GM19043 (cell line): Measurements from ENCODE around the gene OAS1.
A peak's percentile ranks its signal among the peaks of the same experiment; 100 is the strongest.

ENCODE experiments used
- ATAC-seq: cut with Tn5 transposase; IDR thresholded peaks from one replicate; pipeline ENCODE4 v1.9.1; 2021; ENCODE audit warnings: low read depth; ENCODE audit not compliant: unreplicated experiment

The OAS1 gene

GRCh38 chr12:112906712-112907414 is at the start of gene OAS1:
Gene OAS1, plus strand, starts transcription at chr12:112906962. Its CDS starts 78 bp downstream, at chr12:112907040.
- peak; percentile 61 for ATAC-seq

- ATAC-seq: no peak
Measured at GRCh38 chr12:112859291-112859690, 47.5 kb upstream of the OAS1 start.

- ATAC-seq: no peak
Measured at GRCh38 chr12:112860181-112860580, 46.6 kb upstream of the OAS1 start.

DNA sequence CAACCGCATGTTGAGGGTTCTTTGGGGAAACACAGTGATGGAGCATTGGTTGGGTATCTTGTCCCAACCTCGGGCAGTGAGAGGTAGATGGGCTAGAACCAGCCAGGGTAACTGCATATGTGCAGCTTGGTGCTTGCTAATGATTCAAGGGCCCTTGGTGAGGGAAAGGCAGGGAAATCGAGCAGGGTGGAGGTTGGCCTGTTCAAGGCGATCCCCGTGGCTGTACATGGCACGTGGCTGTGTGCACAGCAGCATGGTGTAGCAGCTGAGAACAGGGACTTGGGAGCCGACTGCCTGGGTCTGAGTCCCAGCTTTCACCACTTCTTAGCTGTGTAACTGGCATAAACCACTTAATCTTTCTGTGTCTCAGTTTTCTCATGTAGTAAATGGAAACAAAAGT is 45.5 kb upstream of the OAS1 start:
- no peak for ATAC-seq

DNA sequence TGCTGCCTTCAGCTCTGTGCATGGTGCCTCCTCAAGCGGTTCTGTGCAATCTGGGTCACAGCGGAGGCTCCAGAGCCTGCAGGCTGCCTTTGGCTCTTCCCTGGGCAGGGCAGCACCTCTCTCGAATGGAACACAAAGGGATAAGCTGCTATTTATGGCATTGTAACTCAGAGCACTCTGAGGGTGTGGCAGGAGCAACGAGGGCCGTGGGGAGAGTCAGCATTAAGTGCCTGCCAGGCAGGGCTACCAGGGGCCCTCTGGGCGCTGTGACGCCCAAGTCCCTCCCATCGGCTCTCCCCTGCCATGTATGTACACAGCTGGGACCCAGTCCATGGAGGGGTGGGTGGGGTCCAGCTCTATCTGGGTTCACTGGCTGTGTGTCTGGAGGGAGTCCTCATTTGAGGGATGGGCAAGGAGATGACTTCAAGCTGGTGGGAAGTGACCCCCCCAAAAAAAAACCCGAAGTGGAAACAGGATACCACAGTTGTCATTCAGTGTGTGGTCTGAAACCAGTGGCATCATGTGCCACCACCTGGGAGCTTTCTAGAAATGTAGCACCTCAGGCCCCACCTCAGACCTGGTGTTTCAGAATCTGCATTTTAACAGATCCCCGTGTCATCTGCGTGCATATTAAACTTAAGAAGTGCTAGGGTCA is 44.0 kb upstream of the OAS1 start:
- ATAC-seq: no peak

- ATAC-seq: no peak
Measured at GRCh38 chr12:112868459-112869041, 38.2 kb upstream of the OAS1 start.

- ATAC-seq: no peak
Measured at GRCh38 chr12:112869091-112869490, 37.7 kb upstream of the OAS1 start.

- no peak for ATAC-seq
Measured at GRCh38 chr12:112869778-112870177, 37.0 kb upstream of the OAS1 start.

DNA sequence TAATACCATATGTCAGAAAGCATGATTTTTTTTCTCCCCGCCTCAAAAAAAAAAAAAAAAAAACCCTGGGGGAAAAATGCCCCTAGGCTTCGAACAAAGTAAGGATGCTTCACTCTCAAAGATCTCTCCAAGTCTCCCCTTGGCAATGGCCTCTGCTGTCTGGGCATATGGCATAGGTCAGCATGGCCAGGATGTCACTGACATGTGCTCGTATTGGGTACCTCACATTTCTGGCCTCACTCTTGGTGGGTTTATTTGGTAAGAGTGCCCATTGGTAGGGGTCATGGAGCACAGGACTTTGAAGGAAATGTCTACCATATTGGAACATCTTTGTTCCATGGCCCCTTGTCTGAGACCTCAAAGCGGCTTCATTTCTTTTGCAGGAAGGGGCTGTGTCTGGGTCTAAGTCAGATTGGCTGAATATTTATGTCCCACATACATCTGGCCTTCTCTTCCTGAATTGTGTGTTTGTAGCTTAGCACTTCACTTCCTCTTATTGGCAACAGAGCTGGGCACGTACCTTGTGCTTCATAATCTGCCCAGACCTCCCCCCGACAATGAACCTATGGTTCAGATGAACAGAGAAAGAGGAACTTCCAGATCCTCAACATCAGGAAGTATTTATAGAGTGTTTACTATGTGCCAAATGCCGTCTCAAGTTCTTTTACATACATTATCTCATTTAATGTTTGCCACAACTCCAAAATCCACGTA is 36.3 kb upstream of the OAS1 start:
- no peak for ATAC-seq

DNA sequence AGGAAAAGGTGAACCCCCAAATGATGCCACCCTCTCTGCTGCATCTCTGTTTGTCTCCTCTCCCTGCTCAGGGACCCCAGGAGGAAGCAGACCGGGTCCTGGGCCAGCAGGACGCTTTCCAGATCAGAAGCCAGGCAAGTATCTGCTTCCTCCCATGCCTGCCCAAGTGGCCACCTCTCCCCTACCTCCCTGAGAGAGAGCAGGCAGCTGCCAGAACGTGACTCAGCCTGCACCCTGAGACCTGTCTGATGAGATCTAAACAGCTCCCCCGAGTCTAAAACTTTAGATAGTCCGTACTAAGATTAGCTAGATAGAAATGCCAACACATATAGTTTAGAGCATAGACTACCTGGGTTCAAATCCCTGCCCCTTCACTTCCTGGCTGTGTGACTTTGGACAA is 31.2 kb upstream of the OAS1 start:
- no peak for ATAC-seq

DNA sequence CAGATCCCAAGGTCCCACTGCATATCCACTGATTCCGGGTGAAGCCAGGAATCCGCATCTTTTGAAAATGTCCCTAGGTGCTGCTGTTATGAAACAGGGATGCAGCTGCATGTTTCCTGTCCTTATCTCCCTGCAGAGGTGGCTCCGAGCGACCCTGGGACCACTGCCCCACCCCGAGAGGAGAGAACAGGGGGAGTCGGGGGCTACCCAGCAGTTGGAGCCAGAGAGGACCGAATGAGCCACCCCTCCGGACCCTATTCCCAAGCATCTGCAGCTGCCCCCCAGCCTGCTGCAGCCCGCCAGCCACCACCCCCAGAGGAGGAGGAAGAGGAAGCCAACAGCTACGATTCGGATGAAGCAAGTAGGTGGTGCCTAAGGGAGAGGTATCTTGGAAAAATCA is 30.3 kb upstream of the OAS1 start:
- ATAC-seq: no peak

GRCh38 chr12:112877006-112877405 is 29.8 kb upstream of the OAS1 start:
- no peak for ATAC-seq

- ATAC-seq: no peak
Measured at GRCh38 chr12:112878488-112878887, 28.3 kb upstream of the OAS1 start.

DNA sequence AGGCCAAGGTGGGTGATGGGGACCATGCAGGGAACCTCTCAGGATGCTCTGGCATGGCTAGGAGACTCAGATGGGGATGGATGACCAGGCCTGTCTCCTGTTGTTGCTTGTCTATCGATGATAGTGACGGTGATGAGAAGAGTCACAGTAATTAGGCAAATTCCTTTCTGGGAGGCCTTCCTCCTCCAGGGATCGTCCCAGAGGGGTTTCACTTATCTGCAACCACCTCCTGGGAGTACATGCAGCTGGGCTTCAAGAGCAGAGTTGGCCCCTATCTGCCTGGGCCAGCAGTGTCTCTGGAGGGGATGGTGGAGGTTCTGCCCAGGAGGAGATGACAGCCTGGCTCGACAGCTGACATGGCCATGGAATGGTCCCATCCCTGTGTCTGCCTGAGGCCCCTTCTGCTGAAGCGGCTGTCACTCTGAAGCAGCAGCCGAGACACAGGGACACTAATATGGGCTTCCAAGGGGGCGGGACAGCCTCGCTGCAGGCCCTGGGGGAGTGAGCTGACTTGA is 27.5 kb upstream of the OAS1 start:
- ATAC-seq: no peak

- ATAC-seq: no peak
Measured at GRCh38 chr12:112881602-112882001, 25.2 kb upstream of the OAS1 start.

DNA sequence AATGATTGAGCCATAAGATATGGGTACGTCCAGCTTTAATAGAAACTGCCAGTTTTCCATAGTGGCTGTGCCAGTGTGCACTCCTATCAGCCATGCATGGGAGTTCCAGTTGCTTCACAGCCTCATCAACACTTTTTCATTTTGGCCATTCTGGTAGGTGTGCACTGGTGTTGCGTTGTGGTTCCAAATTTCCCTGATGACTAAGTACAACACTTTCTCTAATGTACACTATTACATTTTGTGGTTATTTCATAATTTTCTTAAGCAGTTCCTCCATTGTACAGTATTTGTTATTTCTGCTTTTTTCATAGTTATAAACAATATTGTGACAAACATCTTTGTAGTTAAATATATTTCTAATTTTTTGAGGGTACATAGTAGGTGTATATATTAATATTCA is 21.5 kb upstream of the OAS1 start:
- ATAC-seq: no peak

GRCh38 chr12:112887550-112887949 is 19.2 kb upstream of the OAS1 start:
- ATAC-seq: no peak

DNA sequence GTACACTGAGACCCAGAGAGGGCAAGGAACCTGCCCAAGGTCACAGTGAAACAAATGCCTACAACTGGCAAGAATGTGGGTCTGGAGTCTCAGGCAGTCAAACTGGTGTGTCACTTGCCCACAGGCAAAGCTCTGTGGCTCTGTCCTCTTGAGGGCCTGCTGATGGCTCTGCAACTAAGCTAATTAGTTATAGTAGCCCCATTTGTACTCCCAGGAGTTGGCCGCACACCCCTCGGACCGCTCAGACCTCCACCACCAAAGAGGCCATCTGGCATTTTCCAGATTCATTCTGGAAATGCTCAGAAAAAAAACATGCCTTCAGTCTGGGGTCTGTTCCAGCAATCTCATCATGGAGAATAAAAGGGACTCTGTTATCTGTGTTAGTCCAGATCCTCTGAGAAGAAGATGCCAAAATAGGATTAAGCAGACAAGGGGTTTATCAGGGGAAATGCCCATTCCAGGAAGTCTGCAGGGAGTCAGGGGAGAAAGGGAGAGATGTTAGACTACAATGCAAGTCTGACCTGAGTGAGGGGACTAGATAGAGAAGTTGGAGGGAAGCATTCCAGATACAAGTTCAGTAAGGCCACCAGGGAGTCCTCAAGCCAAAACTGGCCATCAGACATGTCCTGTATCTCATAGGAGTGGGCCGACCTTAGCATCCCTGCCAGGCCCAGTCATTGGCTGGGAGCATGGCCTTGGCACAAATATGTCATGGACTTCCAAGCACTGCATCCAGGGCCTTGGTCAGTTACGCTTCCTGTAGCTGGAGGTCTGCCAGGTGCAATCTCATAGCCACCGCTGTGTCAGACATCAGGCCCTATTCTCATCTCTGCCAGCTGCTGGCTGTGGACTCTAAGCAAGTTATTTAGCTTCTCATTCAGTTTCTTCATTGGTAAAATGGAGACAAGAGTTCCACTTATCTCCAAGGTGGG is 15.4 kb upstream of the OAS1 start:
- no peak for ATAC-seq

GRCh38 chr12:112892856-112893255 is 13.9 kb upstream of the OAS1 start:
- ATAC-seq: no peak

DNA sequence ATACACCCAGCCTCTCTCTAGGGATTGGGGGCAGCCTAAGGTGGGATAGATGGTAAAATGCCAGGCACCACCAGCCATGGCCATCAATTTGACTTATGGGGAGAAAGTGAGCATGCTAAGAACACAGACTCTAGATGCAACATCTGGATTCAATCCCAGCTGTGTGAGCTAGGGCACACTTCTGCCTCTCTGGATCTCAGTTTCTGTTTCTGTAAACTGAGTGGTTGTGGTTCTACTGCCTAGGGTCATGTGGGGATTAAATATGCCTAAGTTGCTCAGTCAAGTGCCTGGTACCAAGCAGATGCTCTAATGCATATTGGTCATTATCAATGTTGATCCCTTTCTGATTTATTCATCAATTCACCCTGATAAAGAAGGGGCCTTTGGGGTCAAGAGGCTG is 12.6 kb upstream of the OAS1 start:
- ATAC-seq: no peak
